Fibroblast of gingiva (primary cell): ENCODE results near the gene GAB2.
"Not testable (repeated sequence)": the region's sequence is repeated elsewhere in the genome, so short reads cannot be mapped to it uniquely, and the experiment has no call there.

Source experiments
- DNase-seq: peaks from one replicate; pipeline ENCODE4 v3.0.0-alpha.2; 2011; ENCODE audit warnings: low read depth

Gene GAB2

DNA sequence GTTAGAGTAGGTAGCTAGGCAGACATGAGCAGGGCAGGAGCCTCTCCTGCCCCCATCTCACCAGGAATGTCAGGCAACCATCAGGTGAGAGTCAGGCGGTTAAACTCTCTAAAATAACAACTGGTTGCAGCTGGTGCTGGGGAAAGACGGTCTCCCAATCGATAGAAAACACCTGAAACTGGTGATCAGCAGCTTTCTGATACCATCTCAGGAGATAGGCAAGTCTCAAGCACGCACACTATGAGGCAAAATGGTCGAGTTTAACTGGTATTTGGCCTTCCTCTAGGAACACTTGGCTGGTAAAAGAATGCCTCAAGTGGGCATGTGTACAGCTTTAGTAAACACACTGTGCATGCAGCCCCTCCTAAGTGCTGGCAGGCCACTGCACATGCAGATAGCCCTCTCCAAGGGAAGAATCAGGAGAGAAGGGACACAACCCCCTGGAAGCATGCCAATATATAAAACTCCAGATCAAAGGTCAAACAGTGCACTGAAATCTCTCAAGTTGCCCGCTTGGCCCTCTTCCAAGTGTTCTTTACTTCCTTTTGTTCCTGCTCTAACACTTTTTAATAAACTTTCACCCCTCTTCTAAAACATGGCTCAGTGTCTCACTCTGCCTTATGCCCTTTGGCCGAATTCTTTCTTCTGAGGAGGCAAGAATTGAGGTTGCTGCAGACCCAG lies 140.2 kb downstream of the GAB2 start:
- no peak for DNase-seq

GRCh38 chr11:78276311-78276710 lies 141.3 kb downstream of the GAB2 start:
- no peak for DNase-seq

DNA sequence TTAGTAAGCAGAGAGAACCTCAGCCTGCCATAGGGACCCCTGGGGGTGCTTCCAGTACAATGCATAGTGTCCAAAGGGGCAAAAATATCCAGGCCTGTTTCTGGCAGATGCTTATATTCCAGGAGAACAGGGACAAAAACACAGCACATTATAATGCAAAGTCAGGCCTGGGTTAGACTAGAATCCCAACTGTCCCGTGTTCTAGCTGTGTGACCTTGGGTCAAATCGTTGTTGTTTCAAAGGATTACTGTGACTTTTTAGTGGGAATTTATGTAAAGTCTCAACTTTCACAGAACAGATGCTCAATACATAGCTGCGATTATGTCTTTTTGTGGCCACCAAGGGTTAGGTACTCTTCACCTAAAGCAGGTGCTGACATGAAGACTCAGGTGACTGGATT lies 142.9 kb downstream of the GAB2 start:
- DNase-seq = no peak

GRCh38 chr11:78272625-78273269 lies 144.9 kb downstream of the GAB2 start:
- DNase-seq = not testable (repeated sequence)

GRCh38 chr11:78271801-78272200 lies 145.8 kb downstream of the GAB2 start:
- DNase-seq = not testable (repeated sequence)

- DNase-seq = no peak
Observed at GRCh38 chr11:78270971-78271370, 146.6 kb downstream of the GAB2 start.

DNA sequence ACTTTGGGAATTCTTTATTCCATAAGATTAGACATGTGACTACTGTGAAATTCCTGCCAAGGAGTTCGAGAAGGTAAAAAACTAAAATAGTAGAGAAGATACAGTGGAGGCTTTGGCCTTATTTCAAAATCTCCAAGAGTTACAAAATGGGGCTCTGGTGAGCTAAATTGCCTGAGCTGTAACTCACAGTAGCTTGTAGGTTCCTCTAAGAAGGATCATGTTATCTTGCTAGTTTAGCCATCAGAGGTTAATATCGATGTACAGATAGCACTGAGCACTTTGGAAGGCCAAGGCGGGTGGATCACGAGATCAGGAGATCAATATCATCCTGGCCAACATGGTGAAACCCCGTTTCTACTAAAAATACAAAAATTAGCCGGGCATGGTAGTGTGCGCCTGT lies 147.8 kb downstream of the GAB2 start:
- no peak for DNase-seq

DNA sequence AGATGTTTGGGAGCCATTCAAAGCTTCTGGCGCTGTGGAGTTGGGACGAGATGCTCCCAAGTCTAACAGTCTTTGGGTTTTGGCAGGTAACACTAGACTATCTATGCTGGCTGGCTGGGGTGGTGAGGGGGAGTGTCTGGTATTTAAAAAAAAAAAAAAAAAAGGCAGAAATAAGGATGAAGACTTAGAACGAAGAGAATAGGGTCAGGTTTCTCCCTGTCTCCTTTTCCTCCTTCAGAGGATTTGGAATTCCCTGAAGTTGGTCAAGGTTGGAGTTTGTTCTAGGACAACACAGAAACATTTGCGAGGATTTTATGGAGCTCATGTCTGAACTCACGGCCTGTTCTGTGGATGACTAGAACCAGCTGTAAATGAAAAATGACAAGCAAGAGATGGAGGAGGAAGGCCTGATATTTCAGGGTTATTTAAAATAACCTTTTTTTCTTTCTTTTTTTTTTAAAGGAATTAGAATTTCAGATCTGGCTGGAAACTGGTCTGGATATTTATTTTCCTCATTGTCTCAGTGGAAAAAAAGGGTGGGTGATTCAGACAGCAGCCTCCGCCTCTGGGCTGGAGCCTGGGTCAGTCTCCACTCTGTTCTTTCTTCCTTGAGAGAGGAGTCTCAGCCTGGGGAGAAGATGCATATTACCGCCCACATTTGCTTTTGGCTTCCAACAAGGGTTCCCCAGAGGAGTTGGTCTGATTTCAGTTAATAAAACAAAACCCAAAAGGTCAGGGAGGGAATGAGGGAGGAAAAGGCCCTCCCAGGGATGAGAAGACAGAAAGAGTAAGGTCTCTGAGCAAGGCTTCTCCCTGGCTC lies 148.8 kb downstream of the GAB2 start:
- DNase-seq = peak; percentile 2

GRCh38 chr11:78266451-78266850 lies 151.2 kb downstream of the GAB2 start:
- DNase-seq = no peak

DNA sequence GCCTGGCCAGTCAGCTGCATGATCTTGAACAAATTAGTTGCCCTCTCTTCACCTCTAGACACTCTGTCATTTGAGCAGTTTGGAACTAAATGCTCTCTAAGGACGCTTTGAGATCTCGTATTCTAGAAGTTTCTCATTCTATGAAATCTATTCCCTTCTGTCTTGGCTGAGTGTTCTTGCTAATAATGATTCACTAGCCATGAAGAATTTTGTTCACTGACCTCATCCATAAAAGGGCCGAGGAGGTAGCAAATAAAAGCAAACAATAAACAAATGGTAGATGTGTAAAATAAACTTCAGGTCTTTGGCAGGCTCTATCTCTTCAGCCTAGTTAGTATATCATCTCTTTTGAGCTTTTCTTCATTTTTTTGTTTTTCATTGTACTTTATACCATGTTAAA lies 152.3 kb downstream of the GAB2 start:
- DNase-seq = no peak

DNA sequence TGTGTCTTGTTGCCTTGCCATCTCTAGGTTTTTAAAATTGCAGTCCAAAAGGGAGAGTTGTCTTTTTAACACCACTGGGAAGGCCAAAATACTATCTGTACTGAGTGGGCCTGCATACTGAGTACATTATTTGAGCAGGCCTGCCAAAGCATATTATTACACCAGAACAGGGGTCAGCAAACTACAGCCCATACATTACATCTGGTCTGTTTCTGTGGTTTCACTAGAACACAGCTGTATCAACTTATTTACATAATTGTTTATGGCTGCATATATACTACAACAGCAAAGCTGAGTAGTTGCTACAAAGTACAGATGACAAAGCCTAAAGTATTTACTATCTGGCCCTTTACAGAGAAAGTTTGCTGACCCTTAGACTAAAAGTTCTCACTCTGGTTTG lies 154.9 kb downstream of the GAB2 start:
- no peak for DNase-seq

- DNase-seq = no peak
Observed at GRCh38 chr11:78262238-78262637, 155.4 kb downstream of the GAB2 start.

- DNase-seq = no peak
Observed at GRCh38 chr11:78261828-78262227, 155.8 kb downstream of the GAB2 start.

DNA sequence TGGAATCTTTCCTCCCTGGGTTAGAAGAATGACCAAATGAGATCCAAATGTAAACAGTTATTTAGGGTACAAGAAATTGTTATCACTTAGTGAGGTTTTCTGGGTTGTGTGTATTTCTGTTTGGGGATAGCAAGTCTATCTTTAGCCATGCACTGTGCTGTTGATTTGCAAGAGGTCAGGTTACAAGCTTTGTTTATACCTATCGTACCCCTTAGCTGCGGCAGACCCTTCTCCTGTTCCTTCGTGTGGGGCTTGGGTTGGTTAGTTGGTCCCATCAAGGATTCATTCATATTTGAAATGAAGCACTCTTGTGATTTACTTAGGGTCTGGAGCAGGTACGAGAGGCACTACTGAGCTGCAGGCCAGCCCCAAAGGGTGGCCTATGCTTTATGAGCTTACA lies 156.3 kb downstream of the GAB2 start:
- DNase-seq = no peak

GRCh38 chr11:78259777-78260487 lies 157.7 kb downstream of the GAB2 start:
- DNase-seq = no peak

- no peak for DNase-seq
Observed at GRCh38 chr11:78257654-78258053, 160.0 kb downstream of the GAB2 start.

DNA sequence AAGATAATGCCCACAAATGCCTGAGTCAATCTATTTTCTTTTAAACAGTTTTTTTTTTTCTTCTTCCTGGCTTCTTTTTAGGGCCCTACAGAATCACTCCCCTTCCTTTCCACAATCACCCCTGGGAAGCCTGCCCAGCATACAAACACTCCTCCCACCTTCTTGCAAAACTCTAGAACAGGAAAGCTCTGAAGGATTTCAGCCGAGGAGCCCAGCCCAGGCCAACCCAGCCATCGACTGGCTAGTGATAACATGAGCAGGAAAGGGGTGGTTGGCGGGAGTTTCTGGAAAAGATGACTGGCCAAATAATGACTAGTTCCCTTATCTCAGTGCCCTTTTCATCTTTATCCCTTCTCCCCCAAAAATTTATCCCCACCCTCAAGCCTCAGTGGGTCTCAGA lies 160.7 kb downstream of the GAB2 start:
- DNase-seq = peak; percentile 81

DNA sequence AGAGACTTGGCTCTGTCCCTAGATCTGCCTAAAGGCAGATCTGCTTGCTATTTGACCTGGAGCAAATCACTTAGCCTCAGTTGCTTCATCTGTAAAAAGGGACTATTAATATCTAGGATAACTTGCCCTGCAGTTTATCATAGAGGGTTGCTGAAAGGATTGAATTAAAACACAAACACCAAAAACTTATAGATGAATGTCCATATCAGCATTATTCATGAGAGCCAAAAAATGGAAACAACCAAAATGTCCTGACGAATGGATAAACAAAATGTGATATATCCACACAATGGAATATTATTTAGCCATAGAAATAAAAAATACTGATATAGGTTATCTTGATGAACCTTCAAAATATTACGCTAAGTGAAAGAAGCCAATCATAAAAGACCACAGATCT lies 161.7 kb downstream of the GAB2 start:
- no peak for DNase-seq

GRCh38 chr11:78254268-78254667 lies 163.4 kb downstream of the GAB2 start:
- DNase-seq = no peak

DNA sequence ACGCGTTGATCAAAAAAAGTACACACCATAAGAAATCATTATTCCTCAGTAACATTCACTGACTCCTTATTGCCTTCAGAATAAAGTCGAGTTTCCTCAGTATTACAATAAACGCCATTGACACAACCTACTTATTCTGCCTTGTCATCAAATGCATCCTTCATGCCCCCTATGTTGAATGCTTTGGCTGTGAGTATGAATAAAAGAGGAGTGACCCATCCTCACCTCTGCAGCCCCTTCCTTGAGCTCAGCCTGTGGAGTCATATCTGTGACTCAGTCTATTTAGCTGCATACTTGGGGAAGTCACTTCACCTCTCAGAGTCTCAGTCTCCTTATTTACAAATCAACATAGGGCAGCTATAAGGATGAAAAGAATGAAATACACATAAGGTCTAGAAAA lies 163.8 kb downstream of the GAB2 start:
- DNase-seq = no peak

- no peak for DNase-seq
Observed at GRCh38 chr11:78251083-78251775, 166.4 kb downstream of the GAB2 start.

GRCh38 chr11:78250099-78250498 lies 167.5 kb downstream of the GAB2 start:
- no peak for DNase-seq
